HCT116 (cell line): ENCODE data around the gene MAPRE3. TPM values are rescaled to one million over a fixed set of nuclear protein-coding genes. Genes with fewer than 3 reads are reported as not detected.

ENCODE experiments used
- ATAC-seq: fragments of 200-7000 bp; cut with Tn5 transposase; 2 replicates; pipeline ENCODE4 v1.9.1; 2020; ENCODE audit warnings: mild to moderate bottlenecking, moderate library complexity
- BruUV-seq: library from RNA; stranded (reverse); fragments of 400-500 nt; replicated peaks from 2 replicates; lab custom pipeline; 2021; lab: Mats Ljungman, UMichigan
- CTCF ChIA-PET: fragments of 300-600 bp; sonication (Branson Sonifier 250); formaldehyde crosslinking; loops from one replicate; lab custom pipeline; 2021; ENCODE audit warnings: antibody characterized with exemption; lab: Charles Lee
- POLR2A ChIA-PET: fragments of 300-600, 350-600 bp; sonication (Branson Sonifier 250); formaldehyde crosslinking; loops from one replicate; lab custom pipeline; 2021; ENCODE audit warnings: antibody characterized with exemption; lab: Charles Lee
- RAD21 ChIA-PET, 2 experiments: fragments of 300-600 bp; sonication (Branson Sonifier 250); formaldehyde crosslinking; loops; one replicate each; lab custom pipeline; 2023; ENCODE audit warnings: low total read pairs in 2 of 2; ENCODE audit not compliant: uncharacterized antibody in 2 of 2, unreplicated experiment in 2 of 2, low non-redundant PET in 1 of 2; lab: Charles Lee
- DNase-seq: peaks from one replicate; pipeline ENCODE4 v3.0.0-alpha.2; 2010; ENCODE audit warnings: low read depth, low spot score
- H2AFZ ChIP-seq: fragments of 200-600 bp; shearing (Covaris generic), sonication (generic); 2 replicates; pipeline ENCODE4 v1.6.1; 2017; ENCODE audit warnings: low read depth, mixed run types, mixed read lengths, antibody characterized with exemption, low read length; ENCODE audit not compliant: poor library complexity, severe bottlenecking
- H3K27ac ChIP-seq: 2 replicates; pipeline ENCODE4 v1.5.1; 2012; ENCODE audit warnings: low read depth, low read length
- H3K27me3 ChIP-seq: fragments of 200-600 bp; sonication (generic); 2 replicates; pipeline ENCODE4 v1.6.1; 2016; ENCODE audit warnings: mixed run types, low read length, mixed read lengths; ENCODE audit not compliant: insufficient read depth
- H3K36me3 ChIP-seq, 2 experiments: fragments of 200-500 bp in 1 of 2; fragments of 200-600 bp in 1 of 2; sonication (Bioruptor generic) in 1 of 2; sonication (generic) in 1 of 2; 2 replicates each; pipeline versions ENCODE4 v1.5.1 to v1.6.1; 2014 to 2016; ENCODE audit warnings: low read length in 2 of 2, inconsistent platforms in 1 of 2, mixed read lengths in 1 of 2, mixed run types in 1 of 2; ENCODE audit not compliant: insufficient read depth in 2 of 2, control insufficient read depth in 1 of 2
- H3K4me1 ChIP-seq, 2 experiments: fragments of 200-600 bp in 1 of 2; sonication (generic) in 1 of 2; 2 replicates each; pipeline versions ENCODE4 v1.5.1 to v1.6.1; 2012 to 2017; ENCODE audit warnings: low read length in 2 of 2, inconsistent platforms in 1 of 2, mild to moderate bottlenecking in 1 of 2, mixed read lengths in 1 of 2, mixed run types in 1 of 2, moderate library complexity in 1 of 2; ENCODE audit not compliant: insufficient read depth in 2 of 2, control insufficient read depth in 1 of 2
- H3K4me2 ChIP-seq: fragments of 200-600 bp; sonication (generic); 2 replicates; pipeline ENCODE4 v1.6.1; 2017; ENCODE audit warnings: mixed run types, low read length, mixed read lengths
- H3K4me3 ChIP-seq, 2 experiments: fragments of 200-600 bp in 1 of 2; sonication (generic) in 1 of 2; replicated peaks in 1 of 2; 2 replicates each; pipeline ENCODE4 v1.5.1; 2011 to 2016; ENCODE audit warnings: low read length in 2 of 2, control low read depth in 1 of 2, low read depth in 1 of 2, mild to moderate bottlenecking in 1 of 2, mixed read lengths in 1 of 2, mixed run types in 1 of 2
- H3K79me2 ChIP-seq: fragments of 200-600 bp; sonication (generic); 2 replicates; pipeline ENCODE4 v1.6.1; 2017; ENCODE audit warnings: mild to moderate bottlenecking, mixed run types, low read length, moderate library complexity, mixed read lengths; ENCODE audit not compliant: insufficient read depth
- H3K9ac ChIP-seq: fragments of 200-600 bp; sonication (generic); 2 replicates; pipeline ENCODE4 v1.6.1; 2016; ENCODE audit warnings: low read length, mixed read lengths
- H3K9me2 ChIP-seq: fragments of 200-600 bp; sonication (generic), shearing (Covaris generic); 2 replicates; pipeline ENCODE4 v1.6.1; 2017; ENCODE audit warnings: mixed run types, mild to moderate bottlenecking, moderate library complexity; ENCODE audit not compliant: insufficient read depth
- H3K9me3 ChIP-seq, 2 experiments: fragments of 200-500 bp in 1 of 2; fragments of 200-600 bp in 1 of 2; sonication (Bioruptor generic) in 1 of 2; sonication (generic) in 1 of 2; 2 replicates each; pipeline ENCODE4 v1.6.1; 2014 to 2017; ENCODE audit warnings: low read length in 2 of 2, mixed read lengths in 2 of 2, inconsistent platforms in 1 of 2, low read depth in 1 of 2, mild to moderate bottlenecking in 1 of 2, mixed run types in 1 of 2, moderate library complexity in 1 of 2; ENCODE audit not compliant: control insufficient read depth in 1 of 2, insufficient read depth in 1 of 2
- H4K20me1 ChIP-seq: fragments of 200-600 bp; sonication (generic), shearing (Covaris generic); 2 replicates; pipeline ENCODE4 v1.6.1; 2017; ENCODE audit warnings: mixed run types, mild to moderate bottlenecking, moderate library complexity; ENCODE audit not compliant: insufficient read depth
- ATF3 ChIP-seq: IDR thresholded peaks from 2 replicates; pipeline ENCODE4 v1.6.1; 2012
- CBX3 ChIP-seq: IDR thresholded peaks from 2 replicates; pipeline ENCODE4 v1.6.1; 2012; ENCODE audit warnings: low read depth
- CTCF ChIP-seq, 3 experiments: fragments of 200-600 bp in 1 of 3; sonication (generic) in 1 of 3; IDR thresholded peaks in 2 of 3; conservative IDR thresholded peaks in 1 of 3; 2 replicates each; pipeline ENCODE4 v1.5.1; 2012 to 2017; ENCODE audit warnings: low read depth in 2 of 3, low read length in 2 of 3, antibody characterized with exemption in 1 of 3, borderline replicate concordance in 1 of 3, control low read depth in 1 of 3, mild to moderate bottlenecking in 1 of 3, mixed read lengths in 1 of 3, mixed run types in 1 of 3, moderate library complexity in 1 of 3; ENCODE audit not compliant: insufficient read depth in 1 of 3
- EGR1 ChIP-seq: IDR thresholded peaks from 2 replicates; pipeline ENCODE4 v1.6.1; 2012; ENCODE audit warnings: low read depth
- ELF1 ChIP-seq: IDR thresholded peaks from 2 replicates; pipeline ENCODE4 v1.6.1; 2012; ENCODE audit warnings: low read depth, borderline replicate concordance
- EZH2 ChIP-seq: fragments of 200-600 bp; sonication (generic); IDR thresholded peaks from 2 replicates; pipeline ENCODE4 v1.6.1; 2017; ENCODE audit warnings: antibody characterized with exemption, mixed run types
- EZH2phosphoT487 ChIP-seq: fragments of 200-600 bp; IDR thresholded peaks from 2 replicates; pipeline ENCODE4 v1.6.1; 2018; ENCODE audit warnings: antibody characterized with exemption, borderline replicate concordance
- FOSL1 ChIP-seq: IDR thresholded peaks from 2 replicates; pipeline ENCODE4 v1.6.1; 2012; ENCODE audit warnings: low read depth
- JUND ChIP-seq: IDR thresholded peaks from 2 replicates; pipeline ENCODE4 v1.6.1; 2012
- MAX ChIP-seq: IDR thresholded peaks from 2 replicates; pipeline ENCODE4 v1.6.1; 2012
- POLR2AphosphoS5 ChIP-seq: IDR thresholded peaks from 2 replicates; pipeline ENCODE4 v1.6.1; 2011; ENCODE audit warnings: mild to moderate bottlenecking, low read depth, low read length, moderate library complexity
- RAD21 ChIP-seq: IDR thresholded peaks from 2 replicates; pipeline ENCODE4 v1.6.1; 2012; ENCODE audit warnings: low read depth, mild to moderate bottlenecking
- SIN3A ChIP-seq: IDR thresholded peaks from 2 replicates; pipeline ENCODE4 v1.6.1; 2012; ENCODE audit warnings: low read depth
- SP1 ChIP-seq: IDR thresholded peaks from 2 replicates; pipeline ENCODE4 v1.6.1; 2012; ENCODE audit warnings: low read depth
- TCF7L2 ChIP-seq: IDR thresholded peaks from 2 replicates; pipeline ENCODE4 v1.7.0; 2011; ENCODE audit warnings: borderline replicate concordance, inconsistent platforms; ENCODE audit not compliant: insufficient read depth, insufficient read length; ENCODE audit errors: extremely low read depth
- YY1 ChIP-seq: IDR thresholded peaks from 2 replicates; pipeline ENCODE4 v1.6.1; 2011; ENCODE audit warnings: low read length, low read depth, moderate library complexity, mild to moderate bottlenecking; ENCODE audit not compliant: insufficient replicate concordance; ENCODE audit errors: extremely low read depth
- ZBTB33 ChIP-seq: IDR thresholded peaks from 2 replicates; pipeline ENCODE4 v1.6.1; 2011; ENCODE audit warnings: mild to moderate bottlenecking, low read length, moderate library complexity; ENCODE audit not compliant: insufficient replicate concordance; ENCODE audit errors: extremely low read depth
- ZFX ChIP-seq: fragments of 450-650 bp; IDR thresholded peaks from 2 replicates; pipeline ENCODE4 v1.6.1; 2017
- ZNF274 ChIP-seq: fragments of 200-500 bp; sonication (Bioruptor generic); IDR thresholded peaks from 2 replicates; pipeline ENCODE4 v1.6.1; 2014; ENCODE audit warnings: mild to moderate bottlenecking, low read depth, low read length, inconsistent platforms
- intact Hi-C: fragments of 100-400 bp; cut with micrococcal nuclease; formaldehyde crosslinking; loops from 2 replicates; pipeline ENCODE4 v1.10.0; 2022
- total RNA-seq: library from RNA; stranded (reverse); gene quantifications from one replicate; pipeline ENCODE4 v1.2.1, GENCODE V29; 2021; ENCODE audit not compliant: unreplicated experiment

The MAPRE3 gene
- total RNA-seq, 1 experiment from 2014 or later: 12.1 TPM

- RAD21 ChIA-PET: no interaction called here
- Histone ChIP-seq H4K20me1 (no peaks in the 10 kb centered on the region), H2AFZ (no peak overlapping the region), H3K9me2 (no peaks in the 10 kb centered on the region), H3K27me3 (no peaks in the 10 kb centered on the region), H3K27ac (no peak overlapping the region), H3K9ac (no peak overlapping the region), H3K9me3 (no peaks in the 10 kb centered on the region), H3K36me3 (no peaks in the 10 kb centered on the region), H3K4me1 (peaks cover 11 to 21% of the 10 kb centered on the region in 2 experiments), H3K79me2 (no peaks in the 10 kb centered on the region), H3K4me2 (no peak overlapping the region), H3K4me3 (no peak overlapping the region)
- intact Hi-C loops: no loop called here
- no peak for TF ChIP-seq YY1
- no peak for TF ChIP-seq ZBTB33
- no peak for TF ChIP-seq JUND
- no peak for TF ChIP-seq TCF7L2
- no peak for TF ChIP-seq CTCF (IDR thresholded peaks at IDR 0.05 in 2 of 3, conservative IDR thresholded peaks at IDR 0.05 in 1 of 3; ENCODE audit: borderline replicate concordance in 1 of 3, insufficient read depth in 1 of 3, low read depth in 2 of 3, low read length in 2 of 3)
- no peak for TF ChIP-seq ATF3
- no peak for TF ChIP-seq EZH2phosphoT487
- no peak for TF ChIP-seq CBX3
- no peak for TF ChIP-seq EZH2
- no peak for TF ChIP-seq ZFX
- TF ChIP-seq EGR1: no peak
- no peak for TF ChIP-seq ELF1
- TF ChIP-seq FOSL1: no peak
- no peak for TF ChIP-seq SP1
- TF ChIP-seq SIN3A: no peak
- no peak for TF ChIP-seq MAX
- TF ChIP-seq ZNF274: no peak
- TF ChIP-seq POLR2AphosphoS5: no peak
- no peak for TF ChIP-seq RAD21
- POLR2A ChIA-PET: no interaction called here
- DNase-seq (no peak), ATAC-seq (no peak)
- CTCF ChIA-PET: no interaction called here
- no TSS peak for BruUV-seq
These were observed 21.3 kb downstream of the MAPRE3 start for GRCh38 chr2:26991717-26992116.
